ENCODE measurements around the gene SKA3.
"Not testable (repeated sequence)": the region's sequence is repeated elsewhere in the genome, so short reads cannot be mapped to it uniquely, and the experiment has no call there.

The SKA3 gene

DNA sequence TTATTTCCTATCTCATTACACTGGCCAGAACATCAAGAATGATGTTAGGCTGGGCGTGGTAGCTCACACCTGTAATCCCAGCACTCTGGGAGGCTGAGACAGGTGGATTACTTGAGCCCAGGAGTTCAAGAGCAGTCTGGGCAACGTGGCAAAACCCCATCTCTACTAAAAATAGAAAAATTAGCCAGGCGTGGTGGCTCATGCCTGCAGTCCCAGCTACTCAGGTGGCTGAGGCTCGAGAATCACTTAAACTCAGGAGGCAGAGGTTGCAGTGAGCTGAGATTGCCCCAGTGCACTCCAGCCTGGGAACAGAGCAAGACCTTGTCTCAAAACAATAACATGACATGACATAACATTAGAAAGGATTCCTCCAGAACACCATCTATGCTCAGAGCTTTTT, 10.7 kb downstream of the SKA3 start:
- not testable (repeated sequence) for DNase-seq

DNA sequence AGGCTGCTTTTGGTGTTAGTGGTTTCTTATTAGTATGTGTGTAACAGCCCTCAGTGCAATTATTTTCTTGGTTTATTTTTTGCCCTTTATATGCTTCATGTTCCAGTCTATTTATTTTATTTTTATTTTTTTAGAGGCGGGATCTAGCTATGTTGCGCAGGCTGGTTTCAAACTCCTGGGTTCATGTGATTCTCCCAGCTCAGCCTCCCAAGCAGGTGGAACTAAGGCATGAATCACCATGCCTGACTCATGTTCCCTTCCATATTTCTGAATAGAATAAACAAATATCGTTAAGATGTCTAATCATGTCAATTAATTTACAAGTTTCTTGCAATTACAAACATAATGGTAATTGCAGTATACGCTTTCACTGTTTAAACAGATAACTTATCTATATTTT, 11.7 kb downstream of the SKA3 start:
- DNase-seq = no peak

DNA sequence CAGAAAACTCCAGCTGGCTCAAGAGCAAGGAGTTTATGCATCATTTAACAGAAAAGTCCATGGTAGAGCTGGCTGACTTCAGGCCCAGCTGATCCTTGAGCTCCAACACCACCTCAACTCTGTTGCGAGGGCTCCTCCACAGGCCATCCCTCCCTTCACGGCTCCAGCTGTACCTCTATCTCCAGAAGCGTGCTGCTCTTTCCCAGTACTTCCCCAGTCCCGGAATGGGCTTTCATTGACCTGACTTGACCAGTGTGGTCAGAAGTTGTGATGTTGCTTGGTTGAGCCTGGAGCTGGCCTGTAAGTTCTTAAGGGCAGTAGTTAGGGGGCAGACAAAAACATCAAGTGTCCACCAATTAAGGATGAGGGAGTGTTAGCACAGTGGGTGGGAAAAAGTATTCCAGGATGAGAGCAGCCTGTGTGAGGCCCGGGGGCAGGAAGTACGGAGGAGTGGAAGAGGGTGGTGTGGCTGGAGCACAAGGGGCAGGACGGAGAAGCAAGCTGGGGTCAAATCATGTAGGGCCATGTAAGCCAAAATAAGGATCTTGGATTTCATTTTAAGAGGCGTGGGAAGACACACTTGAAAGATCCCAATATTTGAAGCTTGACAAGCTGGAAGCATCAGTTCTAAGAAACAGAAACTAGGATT, 24.0 kb downstream of the SKA3 start:
- no peak for DNase-seq

DNA sequence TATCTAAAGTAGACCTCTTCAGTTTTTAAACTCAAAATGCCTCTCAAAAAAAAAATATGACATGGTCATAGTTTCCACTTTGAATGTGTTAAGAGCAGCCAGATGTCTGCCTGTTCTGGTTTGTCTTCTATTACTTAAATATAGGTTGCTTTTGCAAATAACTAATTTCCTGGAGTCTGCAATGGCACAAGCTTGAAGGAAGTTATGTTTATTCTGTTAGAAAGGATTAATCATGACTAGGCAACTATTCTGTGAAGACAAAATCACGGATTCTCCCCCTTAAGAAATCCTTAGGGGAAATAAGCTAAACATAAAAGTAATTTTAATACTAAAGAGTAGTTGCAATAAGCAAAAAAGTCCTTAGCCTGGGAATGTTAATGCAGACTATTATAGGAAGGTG, 26.3 kb downstream of the SKA3 start:
- DNase-seq = no peak

DNA sequence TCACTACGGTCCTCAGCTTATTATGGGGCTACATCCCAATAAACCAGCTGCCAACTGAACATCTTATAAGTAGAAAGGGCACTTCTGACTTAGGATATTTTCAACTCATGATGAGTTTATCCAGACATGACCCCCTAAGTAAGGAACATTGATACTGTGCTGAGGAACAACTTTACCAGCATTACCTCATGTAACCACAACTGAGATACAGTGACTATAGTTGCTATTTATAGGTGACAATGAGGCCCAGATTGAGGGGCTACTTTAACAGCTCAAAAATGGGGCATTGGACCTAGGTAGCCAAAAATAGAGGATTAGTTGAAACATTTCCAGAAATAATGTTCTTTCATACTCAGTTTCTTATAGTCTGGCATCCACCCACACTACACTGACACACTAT, 26.8 kb downstream of the SKA3 start:
- no peak for DNase-seq

DNA sequence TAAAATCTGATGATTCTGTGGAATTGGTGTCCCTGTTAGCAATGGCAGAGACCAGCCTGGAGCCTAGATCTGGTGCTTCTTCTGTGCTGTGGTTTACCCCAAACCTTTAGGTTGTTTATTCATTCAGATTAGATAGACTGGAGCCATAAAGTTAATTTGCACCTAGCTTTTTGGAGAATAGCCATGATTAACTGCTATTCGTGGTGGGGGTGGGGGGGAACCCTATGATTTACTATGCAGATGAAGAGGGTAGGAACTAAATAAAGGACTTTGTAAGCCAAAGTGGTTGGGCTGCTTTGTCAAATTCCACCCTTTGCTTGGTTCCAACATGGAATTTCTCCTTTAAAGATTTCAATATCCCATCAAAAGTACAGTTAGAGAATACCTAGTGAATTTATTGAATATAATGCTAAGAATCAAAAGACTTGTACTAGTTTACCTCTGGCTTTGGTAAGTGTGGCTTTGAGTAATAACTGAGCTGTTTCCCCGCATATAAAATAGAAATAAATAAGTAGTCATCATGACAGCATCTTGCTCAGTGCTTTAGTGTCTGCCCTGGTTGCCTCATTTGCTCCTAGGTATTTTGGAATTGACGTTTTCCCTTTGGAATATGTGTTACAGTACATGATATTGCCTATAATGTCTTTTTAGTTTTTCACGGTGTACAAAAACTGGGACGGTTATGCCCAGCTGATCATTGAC, 27.6 kb downstream of the SKA3 start:
- no peak for DNase-seq

DNA sequence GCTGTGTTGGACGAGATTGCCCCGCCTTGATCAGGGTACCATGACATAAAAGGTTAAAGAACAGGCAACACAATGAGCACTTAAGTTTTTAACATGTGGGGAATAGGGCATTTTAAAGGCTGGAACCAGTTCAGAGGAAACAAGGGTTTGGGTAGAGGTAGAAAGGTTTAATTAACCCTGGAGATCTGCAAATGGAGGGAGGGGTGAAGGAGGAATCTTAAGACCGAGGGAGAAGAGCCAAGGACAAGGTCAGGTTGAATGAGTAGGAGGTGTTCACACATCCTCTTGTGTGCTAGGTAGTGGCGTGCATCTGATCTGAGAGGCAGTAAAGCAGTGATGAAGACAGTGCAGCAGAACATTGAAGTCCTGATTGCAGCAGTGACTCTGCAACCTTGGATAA, 28.5 kb downstream of the SKA3 start:
- no peak for DNase-seq

DNA sequence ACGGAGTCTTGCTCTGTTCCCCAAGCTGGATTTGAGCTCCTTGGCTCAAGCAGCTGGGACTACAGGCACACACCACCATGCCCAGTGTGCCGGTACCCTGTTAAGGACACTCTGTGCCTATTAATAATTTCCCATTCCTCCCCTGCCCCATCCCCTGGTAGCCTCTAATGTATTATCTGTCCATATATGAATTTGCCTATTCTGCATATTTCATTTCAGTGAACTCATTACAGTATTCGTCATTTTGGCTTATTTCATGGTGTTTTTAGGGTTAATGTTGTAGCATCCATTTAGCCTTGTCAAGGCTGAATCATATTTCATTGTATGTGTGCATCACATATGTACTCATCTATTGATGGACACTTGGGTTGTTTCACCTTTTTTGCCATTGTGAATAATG, 33.6 kb downstream of the SKA3 start:
- no peak for DNase-seq

DNA sequence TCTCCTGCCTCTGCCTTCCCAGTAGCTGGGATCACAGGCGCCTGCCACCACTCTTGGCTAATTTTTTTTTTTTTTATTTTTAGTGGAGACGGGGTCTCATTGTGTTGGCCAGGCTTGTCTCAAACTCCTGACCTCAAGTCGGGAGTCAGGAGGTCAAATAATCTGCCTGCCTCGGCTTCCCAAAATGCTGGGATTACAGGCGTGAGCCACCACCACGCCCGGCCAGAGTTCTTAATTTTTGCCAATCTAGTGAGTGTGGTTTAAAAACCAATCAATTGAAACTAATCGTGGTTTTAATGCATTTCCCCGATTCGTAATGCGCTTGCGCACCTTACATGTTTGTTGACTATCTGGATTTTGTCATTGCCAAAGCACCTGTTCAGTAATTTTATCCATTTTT, 37.0 kb downstream of the SKA3 start:
- no peak for DNase-seq

DNA sequence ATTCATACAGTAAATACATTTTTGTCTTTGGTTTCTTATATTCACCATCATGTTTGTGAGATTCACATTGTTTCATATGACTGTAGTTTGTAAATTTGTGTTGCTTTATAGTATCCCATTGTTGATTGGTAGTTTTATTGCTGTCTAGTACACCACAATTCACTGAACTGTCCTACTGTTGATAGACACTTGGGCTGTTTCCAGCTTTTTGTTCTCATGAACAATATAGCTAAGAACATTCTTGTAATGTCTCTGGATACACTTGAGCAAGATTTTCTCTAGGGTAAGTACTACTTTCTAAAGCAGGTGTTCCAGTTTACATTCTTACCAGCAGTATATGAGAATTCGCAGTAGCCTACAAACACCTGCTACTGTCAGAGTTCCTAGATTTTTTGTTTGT, 37.8 kb downstream of the SKA3 start:
- DNase-seq = no peak

DNA sequence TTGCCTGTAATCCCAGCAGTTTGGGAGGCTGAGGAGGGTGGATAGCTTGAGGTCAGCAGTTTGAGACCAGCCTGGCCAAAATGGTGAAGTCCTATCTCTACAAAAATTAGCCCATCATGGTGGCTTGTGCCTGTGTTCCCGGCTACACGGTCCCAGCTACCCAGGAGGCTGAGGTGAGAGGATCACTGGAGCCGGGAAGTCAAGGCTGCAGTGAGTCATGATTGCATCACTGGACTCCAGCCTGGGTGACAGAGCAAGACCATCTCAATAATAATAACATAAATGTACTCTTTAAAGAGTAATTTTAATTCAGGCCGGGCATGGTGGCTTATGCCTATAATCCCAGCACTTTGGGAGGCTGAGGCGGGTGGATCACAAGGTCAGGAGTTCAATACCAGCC, 38.7 kb downstream of the SKA3 start:
- DNase-seq = no peak

DNA sequence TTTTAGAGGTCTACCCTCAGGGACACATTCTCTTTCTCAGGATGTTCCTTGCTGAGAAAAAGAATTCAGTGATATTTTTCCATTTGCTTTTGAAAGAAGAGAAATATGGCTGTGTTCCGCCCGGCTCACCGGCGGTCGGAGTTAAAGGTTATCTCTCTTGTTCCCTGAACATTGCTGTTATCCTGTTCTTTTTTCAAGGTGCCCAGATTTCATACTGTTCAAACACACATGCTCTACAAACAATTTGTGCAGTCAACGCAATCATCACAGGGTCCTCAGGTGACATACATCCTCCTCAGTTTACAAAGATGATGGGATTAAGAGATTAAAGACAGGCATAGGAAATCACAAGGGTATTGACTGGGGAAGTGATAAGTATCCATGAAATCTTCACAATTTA, 40.5 kb downstream of the SKA3 start:
- not testable (repeated sequence) for DNase-seq

DNA sequence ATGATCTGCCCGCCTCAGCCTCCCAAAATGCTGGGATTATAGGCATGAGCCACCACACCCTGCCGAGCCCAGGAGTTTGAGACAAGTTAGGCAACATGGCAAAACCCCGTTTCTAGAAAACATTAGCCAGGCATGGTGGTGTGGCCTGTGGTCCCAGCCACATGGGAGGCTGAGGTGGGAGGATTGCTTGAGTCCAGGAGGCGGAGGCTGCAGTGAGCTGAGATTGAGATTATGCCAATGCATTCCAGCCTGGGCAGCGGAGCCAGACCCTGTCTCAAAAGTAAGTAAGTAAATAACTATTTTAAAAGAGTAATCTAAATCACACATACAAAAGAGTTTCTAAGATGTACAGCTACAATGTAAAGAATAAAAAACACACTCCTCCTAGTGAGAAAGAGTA, 41.9 kb downstream of the SKA3 start:
- no peak for DNase-seq

DNA sequence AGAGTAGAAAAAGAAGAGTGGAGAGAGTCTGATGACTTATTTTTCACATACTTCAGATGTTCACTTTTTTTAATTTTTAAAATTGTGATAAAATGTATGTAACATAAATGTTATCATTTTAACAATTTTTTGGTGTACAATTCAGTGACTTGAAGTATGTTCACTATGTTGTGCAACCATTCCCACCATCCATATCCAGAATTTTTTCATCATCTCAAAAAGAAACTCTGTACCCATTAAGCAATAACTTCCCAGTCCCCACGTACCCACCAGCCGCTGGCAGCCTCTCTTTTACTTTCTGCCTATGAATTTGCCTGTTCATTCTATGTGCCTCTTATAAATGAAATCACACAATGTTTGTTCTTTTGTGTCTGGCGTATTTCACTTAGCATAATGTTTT, 43.3 kb downstream of the SKA3 start:
- no peak for DNase-seq

DNA sequence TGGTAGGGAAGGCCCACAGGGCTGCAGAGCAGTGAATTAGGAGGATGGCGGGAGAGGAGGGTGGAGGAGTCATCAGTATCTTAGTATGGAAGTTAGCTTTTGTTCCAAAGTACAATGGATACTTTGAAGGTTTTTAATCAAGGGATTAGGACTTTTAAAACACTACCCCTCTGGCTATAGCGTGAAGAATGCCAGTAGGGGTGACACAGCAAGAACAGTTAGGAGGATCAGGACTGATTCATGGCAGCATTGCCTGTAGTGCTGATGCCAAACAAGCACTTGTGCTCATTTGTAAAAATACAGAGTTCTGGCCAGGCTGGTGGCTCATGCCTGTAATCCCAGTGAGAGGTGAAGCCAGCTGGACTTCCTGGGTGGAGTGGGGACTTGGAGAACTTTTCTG, 46.2 kb downstream of the SKA3 start:
- DNase-seq = no peak

DNA sequence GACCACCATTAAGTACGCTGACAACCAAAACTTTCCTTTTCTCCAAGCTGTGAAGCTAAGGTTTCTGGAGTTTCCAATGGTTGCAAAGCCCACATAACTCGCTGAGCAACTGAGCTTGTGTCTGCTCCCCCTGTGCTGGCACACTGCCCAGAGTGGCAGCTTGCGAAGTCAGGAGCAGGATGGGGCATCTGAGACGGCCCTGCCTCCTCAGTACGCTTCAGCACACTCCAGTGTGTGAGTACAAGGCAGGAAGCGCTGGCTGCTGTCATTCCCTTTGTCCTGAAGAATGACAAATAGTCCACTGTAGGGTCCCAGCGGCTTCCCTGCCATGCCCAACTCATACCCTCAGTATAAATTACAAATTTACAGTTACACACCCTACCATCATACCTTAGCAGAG, 51.5 kb downstream of the SKA3 start:
- DNase-seq = peak; percentile 93

DNA sequence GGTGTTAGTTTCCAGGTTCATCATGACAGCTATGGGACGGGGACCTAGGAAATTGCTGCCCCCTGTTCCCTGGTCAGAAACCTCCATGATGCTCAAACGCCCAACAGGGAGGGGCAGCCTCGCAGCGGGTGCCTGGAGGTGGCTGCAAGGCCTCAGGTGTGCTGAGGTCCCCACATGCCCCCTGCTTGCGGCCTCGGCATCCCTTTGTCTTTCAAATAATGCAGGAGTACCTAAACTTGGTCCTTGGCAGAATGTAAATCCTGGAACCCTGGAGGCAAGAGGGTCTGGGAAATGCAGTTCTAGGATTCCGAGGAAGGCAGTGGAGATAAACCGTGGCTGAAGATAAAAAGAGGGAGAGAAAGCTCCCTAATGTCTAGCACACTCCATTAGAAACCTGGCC, 52.4 kb downstream of the SKA3 start:
- no peak for DNase-seq

DNA sequence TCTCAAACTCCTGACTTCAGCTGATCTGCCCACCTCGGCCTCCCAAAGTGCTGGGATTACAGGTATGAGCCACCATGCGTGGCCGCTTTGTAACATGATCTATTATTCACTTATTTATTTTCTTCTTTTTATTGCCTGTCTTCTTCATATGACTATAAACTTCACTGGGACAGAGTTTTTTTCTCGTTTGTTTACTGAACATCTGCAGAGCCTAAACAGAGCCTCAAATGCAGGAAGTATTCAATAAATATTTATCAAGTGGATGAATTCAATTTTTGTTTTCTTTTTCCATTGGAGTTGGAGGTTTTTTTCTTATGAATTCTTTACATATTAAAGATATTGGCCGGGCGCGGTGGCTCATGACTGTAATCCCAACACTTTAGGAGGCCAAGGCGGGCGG, 54.7 kb downstream of the SKA3 start:
- DNase-seq = no peak

DNA sequence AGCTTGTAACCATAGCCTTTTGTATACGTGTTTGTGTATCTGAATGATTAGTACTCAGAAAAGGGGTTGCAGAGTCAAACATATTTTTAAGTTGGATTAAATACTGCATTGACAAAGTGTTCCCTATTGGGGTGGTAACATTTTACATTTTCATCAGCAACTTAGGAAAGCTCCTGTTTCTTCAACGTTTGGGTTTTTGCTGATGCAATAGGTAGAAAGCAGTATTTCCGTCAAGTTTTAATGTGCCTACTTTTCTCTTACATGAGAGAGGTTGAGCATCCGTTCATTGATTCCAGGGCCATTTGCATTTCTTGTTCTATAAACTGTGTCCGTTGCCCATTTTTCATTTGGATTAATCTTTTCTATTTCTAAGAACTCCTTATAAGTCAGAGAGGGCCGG, 56.2 kb downstream of the SKA3 start:
- no peak for DNase-seq

DNA sequence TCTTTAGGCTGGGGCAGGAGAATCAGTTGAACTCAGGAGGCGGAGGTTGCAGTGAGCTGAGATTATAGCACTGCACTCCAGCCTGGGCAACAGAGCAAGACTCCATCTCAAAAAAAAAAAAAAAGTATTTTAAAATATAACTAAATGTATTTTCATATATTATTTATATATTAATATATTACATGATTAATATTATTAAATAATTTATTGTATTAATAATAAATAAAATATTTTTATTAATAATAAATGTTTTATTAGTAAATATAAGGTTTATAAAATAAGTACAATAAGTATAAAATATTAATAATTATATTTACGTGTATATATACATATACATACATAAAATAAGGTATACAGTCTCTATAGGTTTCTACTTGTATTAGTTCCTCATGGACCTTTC, 56.8 kb downstream of the SKA3 start:
- DNase-seq = no peak

DNA sequence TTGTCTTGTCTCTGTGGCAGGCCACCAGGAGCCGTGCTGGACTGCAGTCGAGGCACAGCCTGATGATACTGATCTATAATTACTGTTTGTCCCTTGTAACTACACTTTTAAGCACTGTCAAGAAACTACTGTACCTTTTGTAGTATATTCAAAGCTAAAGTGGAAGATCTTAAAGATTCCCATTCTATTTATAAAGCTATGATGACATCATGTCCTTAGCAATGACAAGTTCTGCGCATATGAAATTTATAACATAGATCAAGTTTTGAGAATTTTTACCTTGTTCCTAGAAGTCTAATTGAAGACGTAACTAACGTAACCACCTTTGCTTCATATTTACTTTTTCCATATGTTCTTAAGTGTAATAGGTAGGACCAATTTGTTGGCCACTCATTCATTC, 58.2 kb downstream of the SKA3 start:
- no peak for DNase-seq

DNA sequence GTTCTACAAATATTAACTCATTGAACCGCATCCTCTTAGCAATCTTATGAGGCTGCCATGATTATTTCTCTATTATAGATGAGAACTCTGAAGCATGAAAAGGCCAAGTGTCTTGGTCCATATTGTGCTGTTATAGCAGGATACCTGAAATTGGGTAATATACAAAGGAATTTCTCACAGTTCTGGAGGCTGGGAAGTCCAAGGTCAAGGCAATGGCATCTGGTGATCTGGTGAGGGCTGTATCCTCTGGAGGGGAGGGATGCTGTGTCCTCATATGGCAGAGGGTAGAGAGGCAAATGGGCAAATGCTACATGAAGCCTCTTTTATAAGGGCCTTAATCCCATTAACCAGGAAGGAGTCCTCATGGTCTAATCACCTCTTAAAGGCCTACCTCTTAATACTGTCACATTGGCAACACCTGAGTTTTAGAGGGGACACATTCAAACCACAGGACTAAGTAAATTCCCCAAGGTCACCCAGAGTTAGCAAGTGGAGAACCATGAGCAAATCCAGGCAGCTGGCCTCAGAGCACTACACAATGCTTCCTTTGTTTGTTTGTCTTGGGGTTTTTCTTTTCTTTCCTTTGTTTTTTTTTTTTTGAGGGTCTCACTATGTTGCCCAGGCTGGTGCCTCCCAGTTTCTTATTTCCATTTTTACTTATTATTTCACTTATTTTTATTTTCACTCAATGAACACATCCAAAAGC, 59.1 kb downstream of the SKA3 start:
- peak; percentile 33 for DNase-seq

DNA sequence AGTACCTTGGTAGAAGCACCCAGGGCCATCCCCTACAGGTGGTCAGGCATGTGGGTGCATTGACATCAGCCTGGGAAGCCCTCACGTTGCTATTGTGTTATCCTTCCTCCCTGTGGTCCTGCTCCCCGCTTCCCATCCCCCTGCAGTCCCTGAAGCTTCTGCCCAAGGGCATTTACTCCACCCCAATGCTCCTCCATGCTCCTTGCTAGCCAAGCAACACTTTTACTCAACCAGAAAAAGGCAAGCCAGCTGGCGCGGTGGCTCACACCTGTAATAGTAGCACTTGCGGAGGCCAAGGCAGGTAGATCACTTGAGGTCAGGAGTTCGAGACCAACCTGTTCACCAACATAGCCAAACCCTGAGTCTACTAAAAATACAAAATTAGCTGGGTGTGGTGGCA, 60.2 kb downstream of the SKA3 start:
- DNase-seq = no peak

DNA sequence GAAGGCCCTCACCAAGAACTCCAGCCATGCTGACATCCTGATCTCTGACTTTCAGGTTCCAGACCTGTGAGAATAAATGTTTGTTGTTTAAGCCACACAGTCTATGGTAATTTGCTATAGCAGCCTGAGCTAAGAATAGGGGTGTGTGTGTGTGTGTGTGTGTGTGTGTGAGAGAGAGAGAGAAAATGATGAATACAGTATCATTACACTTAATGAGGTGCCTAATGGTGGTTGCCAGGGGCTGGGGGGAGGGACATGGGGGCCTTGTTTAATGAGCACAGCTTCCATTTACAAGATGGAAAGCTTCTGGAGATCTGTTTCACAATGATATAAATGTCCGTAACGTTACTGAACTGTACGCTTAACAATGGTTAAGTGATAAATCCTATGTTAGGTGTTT, 61.1 kb downstream of the SKA3 start:
- no peak for DNase-seq

DNA sequence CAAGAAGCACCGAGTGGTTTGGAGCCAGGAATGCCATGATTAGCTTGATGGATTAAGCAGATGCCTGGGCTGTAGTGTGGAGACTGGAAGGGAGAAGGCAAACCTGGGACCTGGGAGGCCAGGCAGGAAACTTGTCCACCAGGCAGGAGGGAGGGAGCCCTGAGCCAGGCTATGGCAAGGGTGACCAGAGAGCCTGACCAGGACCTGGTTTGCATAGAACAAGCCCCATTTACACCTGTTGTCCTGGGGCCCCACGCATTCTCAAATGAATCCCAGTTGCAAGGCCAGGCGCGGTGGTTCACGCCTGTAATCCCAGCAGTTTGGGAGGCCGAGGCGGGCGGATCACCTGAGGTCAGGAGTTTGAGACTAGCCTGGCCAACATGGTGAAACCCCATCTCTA, 64.8 kb downstream of the SKA3 start:
- no peak for DNase-seq

Measured in NCI-H524 treated with DMSO at 0.1 percent for 48 hours (cell line).